ENCODE results near the gene PTPRD. TPM values are rescaled to one million over a fixed set of nuclear protein-coding genes. Genes with fewer than 3 reads are reported as not detected.

Gene PTPRD
- total RNA-seq, 1 experiment from 2014 or later: 0.02 TPM

DNA sequence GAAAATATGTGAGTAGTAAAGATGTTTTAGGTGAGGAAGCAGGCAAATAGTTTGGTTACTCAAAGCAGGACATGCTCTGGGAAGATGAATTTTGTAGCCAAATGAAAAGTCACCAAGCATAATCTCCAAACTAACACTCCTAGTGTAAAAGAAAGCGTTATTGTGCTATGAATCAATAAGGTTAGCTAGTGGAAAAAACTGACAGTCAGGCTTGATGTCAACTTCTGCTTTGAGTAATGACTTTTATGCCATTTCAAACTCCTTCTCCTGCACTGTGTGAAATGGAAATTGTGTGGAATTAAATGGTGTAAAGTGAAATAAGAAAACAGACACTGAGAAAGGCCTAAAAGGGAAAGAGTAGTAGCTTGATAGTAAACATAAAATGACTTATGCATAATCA is 2176.0 kb downstream of the PTPRD start:
- ChIA-PET CTCF (no interaction called here), POLR2A (no interaction called here), RAD21 (ENCODE audit: low non-redundant PET in 1 of 2, low total read pairs in 2 of 2, uncharacterized antibody in 2 of 2, unreplicated experiment in 2 of 2) (no interaction called here)
- no peak overlapping the region for H2AFZ ChIP-seq (ENCODE audit: low read depth, low read length, poor library complexity, severe bottlenecking)
- no peak overlapping the region for H3K27ac ChIP-seq (ENCODE audit: low read depth, low read length)
- no peaks in the 10 kb centered on the region for H3K36me3 ChIP-seq (ENCODE audit: control insufficient read depth in 1 of 2, insufficient read depth in 2 of 2, low read length in 2 of 2)
- no peaks in the 10 kb centered on the region for H4K20me1 ChIP-seq (ENCODE audit: insufficient read depth)
- no peaks in the 10 kb centered on the region for H3K9me2 ChIP-seq (ENCODE audit: insufficient read depth)
- no peak for ATAC-seq
- TF ChIP-seq MAX (IDR thresholded peaks at IDR 0.05) (no peak), EZH2 (IDR thresholded peaks at IDR 0.05) (no peak), JUND (IDR thresholded peaks at IDR 0.05) (no peak), EGR1 (IDR thresholded peaks at IDR 0.05; ENCODE audit: low read depth) (no peak), POLR2AphosphoS5 (IDR thresholded peaks at IDR 0.05; ENCODE audit: low read depth, low read length) (no peak), EZH2phosphoT487 (IDR thresholded peaks at IDR 0.05; ENCODE audit: borderline replicate concordance) (no peak), SIN3A (IDR thresholded peaks at IDR 0.05; ENCODE audit: low read depth) (no peak), ZFX (IDR thresholded peaks at IDR 0.05) (no peak), SP1 (IDR thresholded peaks at IDR 0.05; ENCODE audit: low read depth) (no peak), FOSL1 (IDR thresholded peaks at IDR 0.05; ENCODE audit: low read depth) (no peak), YY1 (IDR thresholded peaks at IDR 0.05; ENCODE audit: extremely low read depth, insufficient replicate concordance, low read depth, low read length) (no peak), ELF1 (IDR thresholded peaks at IDR 0.05; ENCODE audit: borderline replicate concordance, low read depth) (no peak)
- TF ChIP-seq, protein P1, sequence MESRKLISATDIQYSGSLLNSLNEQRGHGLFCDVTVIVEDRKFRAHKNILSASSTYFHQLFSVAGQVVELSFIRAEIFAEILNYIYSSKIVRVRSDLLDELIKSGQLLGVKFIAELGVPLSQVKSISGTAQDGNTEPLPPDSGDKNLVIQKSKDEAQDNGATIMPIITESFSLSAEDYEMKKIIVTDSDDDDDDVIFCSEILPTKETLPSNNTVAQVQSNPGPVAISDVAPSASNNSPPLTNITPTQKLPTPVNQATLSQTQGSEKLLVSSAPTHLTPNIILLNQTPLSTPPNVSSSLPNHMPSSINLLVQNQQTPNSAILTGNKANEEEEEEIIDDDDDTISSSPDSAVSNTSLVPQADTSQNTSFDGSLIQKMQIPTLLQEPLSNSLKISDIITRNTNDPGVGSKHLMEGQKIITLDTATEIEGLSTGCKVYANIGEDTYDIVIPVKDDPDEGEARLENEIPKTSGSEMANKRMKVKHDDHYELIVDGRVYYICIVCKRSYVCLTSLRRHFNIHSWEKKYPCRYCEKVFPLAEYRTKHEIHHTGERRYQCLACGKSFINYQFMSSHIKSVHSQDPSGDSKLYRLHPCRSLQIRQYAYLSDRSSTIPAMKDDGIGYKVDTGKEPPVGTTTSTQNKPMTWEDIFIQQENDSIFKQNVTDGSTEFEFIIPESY (IDR thresholded peaks at IDR 0.05; ENCODE audit: extremely low read depth, insufficient replicate concordance, low read length): no peak
- H3K9ac ChIP-seq (ENCODE audit: low read length): no peak overlapping the region
- no TSS peak for BruUV-seq (replicated peaks)
- no peak overlapping the region for H3K4me2 ChIP-seq (ENCODE audit: low read length)
- no peak for DNase-seq (ENCODE audit: low read depth, low spot score)
- no peaks in the 10 kb centered on the region for H3K27me3 ChIP-seq (ENCODE audit: insufficient read depth, low read length)
- H3K4me1 ChIP-seq (ENCODE audit: control insufficient read depth in 1 of 2, insufficient read depth in 2 of 2, low read length in 2 of 2): no peaks in the 10 kb centered on the region
- intact Hi-C loops (cut with micrococcal nuclease): no loop called here
- H3K79me2 ChIP-seq (ENCODE audit: insufficient read depth, low read length): no peaks in the 10 kb centered on the region
- no peak overlapping the region for H3K4me3 ChIP-seq (replicated peaks in 1 of 2; ENCODE audit: low read depth in 1 of 2, low read length in 2 of 2)
- peaks cover 9 to 26% of the 10 kb centered on the region in 2 experiments; a peak in 2 of 4 replicates for H3K9me3 ChIP-seq (ENCODE audit: control insufficient read depth in 1 of 2, insufficient read depth in 1 of 2, low read depth in 1 of 2, low read length in 2 of 2)
